GM18907 (cell line): ENCODE data around the gene CCDC136.

Experiments used
- ATAC-seq: cut with Tn5 transposase; IDR thresholded peaks from one replicate; pipeline ENCODE4 v1.9.1; 2021; ENCODE audit warnings: mild to moderate bottlenecking, moderate library complexity; ENCODE audit not compliant: unreplicated experiment

The CCDC136 gene

DNA sequence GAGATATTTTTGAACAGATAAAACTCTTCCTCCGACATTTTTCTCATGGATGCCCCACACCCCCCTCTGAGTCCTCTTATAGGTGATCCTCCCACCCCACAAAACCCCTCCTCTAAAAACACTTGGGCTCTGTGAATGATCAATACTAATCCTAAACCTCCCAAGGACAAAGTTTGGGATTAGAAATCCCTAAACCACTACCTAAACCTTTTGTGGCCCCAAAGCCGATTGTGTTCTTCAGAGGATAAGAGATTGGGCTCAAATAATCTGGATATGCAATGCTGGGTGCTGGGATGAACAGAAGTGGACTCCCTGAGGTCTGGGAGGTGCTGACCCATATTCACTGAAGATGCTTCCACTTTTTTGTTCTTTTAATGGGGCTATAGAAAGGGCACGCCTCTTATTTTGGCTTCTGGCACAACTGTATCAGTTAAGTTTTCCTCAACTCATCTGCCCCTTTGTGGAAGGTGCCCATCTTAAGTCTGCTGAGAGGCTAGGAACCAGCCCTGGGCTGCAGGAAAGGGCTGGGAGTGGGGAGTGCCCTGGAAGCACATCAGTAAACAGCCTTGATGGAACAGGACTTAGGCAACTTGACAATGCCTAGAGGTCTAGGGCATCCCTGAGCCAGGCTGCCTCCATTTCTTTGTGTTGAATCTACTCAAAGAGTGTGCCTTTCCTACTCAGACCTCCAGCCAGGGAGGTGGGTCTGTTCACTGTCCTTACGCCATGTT, 15.9 kb upstream of the CCDC136 start, which contains the start of gene OPN1SW:
TSS of gene OPN1SW (minus strand) at position 51 of the 731 bp plus-strand sequence. CDS start at position 38, 13 bp downstream.
- no peak for ATAC-seq

DNA sequence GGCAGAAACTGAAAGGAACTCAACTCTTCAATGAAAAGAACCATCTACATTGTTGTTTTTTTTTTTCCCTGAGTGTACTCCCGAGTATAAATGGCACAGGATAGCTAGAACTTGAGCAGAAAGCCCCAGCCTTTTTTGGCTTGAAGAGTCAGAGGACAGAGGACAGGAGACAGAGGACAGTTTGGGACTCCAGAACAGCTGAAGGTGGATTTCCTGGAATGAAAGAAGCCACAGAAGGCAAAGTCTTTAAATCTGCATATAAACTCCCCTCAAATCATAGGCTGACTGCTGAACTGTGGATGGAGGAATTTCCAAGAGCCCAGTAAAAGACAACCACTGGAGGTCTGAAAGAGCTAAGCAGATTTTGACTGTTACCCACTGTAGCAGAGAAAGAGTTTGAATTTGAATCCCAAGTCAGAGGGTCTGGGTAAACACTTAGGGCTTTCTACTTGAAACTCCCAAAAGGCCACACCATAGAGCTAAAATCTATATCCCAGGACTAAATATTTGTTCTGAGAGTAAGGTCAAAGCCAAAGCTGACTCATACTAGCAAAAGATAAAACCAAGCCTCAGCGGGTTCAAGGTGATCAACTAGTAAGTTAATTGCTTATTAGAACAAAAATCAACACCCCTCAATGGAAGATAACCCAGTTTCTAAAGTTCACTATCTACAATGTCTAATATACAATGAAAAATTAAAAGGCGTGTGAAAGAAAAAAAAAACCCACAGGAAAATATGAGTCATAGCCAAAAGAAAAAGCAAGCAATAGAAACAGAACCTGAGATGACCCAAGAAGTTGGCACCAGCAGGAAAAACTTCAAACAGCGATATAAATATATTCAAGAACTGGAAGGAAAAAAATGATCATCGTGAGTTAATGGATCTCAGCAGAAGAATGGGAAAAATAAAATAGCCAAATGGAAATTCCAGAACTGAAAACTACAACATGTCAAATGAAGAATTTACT, 14.3 kb upstream of the CCDC136 start:
- ATAC-seq, result no peak

DNA sequence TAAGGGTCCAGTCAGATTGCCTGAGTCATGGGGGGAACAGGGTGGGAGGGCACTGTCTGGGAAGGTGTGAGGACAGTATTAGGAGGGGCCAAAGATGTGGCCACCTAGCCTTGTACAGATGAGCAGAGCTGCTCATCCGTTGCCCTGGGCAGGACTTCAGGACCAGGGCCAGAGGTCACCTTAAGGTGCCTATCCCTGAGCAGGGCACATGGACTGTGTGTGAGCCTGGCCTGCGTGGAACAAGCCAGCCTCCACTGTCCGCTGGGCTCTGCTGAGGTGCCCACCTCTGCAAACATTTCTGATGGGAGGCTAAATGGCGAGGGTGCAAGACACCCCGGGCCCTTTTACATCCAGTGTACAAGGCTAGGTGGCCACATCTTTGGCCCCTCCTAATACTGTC, 12.8 kb upstream of the CCDC136 start:
- ATAC-seq, result no peak

- ATAC-seq, result no peak
Observed at GRCh38 chr7:128781126-128781525, 10.6 kb upstream of the CCDC136 start.

- ATAC-seq, result no peak
Observed at GRCh38 chr7:128781851-128782250, 9.9 kb upstream of the CCDC136 start.

DNA sequence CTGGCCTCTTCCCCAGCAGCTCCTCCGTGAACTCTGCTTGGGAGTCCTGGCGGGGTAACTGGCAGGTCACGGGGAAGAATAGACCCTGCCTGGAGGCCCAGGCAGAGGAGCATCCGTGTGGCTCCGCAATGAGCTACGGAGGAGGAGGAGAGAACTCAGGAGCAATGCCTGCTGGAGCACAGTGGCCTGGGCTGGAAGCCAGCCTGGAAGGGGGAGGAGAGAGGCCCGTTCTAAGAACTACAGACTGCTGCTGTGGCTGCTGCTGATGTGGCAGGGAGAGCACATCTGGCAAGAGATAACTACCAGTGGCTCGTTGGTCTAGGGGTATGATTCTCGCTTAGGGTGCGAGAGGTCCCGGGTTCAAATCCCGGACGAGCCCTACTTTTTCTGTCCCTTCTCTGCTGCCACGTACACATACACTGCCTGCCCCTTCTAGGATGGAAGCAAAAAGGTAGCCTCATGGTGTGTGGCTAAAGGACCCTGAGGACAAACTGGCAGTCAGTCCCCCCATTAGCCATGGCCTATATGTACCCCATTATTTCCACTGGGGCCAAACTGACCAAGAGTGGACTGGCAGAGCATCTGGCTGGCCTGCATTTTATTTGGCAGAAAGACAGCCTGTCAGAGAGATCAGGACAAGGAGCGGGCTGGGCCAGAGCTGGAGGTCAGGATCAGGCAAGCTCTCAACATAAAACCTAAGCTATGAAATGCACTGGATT, 8.5 kb upstream of the CCDC136 start:
- ATAC-seq, result no peak

GRCh38 chr7:128785738-128786137, 6.0 kb upstream of the CCDC136 start:
- no peak for ATAC-seq

GRCh38 chr7:128788446-128789412, 3.0 kb upstream of the CCDC136 start:
- ATAC-seq, result no peak

DNA sequence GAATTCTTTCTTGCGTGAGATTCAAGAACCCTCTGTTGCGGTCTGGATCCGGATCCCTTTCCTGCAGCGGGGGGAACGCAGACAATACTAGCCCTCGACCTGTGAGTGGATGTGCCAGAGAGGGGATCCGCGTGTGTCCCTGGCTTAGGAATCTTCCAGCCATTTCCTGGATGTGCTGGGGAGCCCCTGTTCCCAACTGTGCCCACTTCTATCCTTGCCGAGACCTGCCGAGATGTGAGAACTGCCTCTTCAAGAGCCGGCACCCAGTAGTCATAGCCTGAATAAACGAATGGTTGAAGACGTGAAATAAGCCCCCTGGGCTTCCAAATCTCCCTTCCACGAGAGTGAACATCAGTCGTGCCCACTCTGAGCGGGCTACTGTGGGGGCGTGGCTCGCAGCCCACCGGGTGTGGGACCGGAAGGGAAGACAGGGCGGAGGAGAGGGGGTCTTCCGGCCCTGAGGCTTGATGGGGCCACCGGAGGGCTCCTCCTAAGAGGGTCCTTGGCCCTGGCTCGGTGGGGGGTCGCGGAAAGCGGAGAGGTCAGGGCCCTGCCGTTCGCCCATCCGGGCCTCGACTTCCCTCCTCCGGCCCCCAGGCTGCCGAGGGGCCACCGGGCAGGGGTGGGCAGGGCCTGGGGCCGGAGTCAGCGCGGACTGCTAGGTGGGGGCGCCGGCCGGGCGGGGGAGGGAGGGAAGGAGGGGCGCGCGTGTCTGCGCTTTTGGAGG, 1.3 kb upstream of the CCDC136 start:
- peak; percentile 17 for ATAC-seq

- no peak for ATAC-seq
Observed at GRCh38 chr7:128791972-128792327, 182 bp downstream of the CCDC136 start.

- ATAC-seq, result no peak
Observed at GRCh38 chr7:128792471-128793180, 858 bp downstream of the CCDC136 start.

- no peak for ATAC-seq
Observed at GRCh38 chr7:128793181-128793547, 1.4 kb downstream of the CCDC136 start.

- no peak for ATAC-seq
Observed at GRCh38 chr7:128794020-128794419, 2.3 kb downstream of the CCDC136 start.

DNA sequence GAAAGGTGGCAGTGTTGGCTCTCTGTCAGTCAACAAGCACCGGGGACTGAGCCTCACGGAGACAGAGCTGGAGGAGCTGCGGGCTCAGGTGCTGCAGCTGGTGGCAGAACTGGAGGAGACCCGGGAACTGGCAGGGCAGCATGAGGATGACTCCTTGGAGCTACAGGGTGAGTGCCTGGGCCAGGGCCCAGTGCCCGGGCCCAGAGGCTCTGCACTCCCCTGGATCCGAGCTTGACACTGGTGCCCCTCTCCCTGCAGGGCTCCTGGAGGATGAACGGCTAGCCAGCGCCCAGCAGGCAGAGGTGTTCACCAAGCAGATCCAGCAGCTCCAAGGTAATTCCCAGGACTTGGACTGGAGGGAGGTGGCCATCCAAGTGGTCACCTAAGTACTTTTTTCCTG, 2.7 kb downstream of the CCDC136 start:
- no peak for ATAC-seq

DNA sequence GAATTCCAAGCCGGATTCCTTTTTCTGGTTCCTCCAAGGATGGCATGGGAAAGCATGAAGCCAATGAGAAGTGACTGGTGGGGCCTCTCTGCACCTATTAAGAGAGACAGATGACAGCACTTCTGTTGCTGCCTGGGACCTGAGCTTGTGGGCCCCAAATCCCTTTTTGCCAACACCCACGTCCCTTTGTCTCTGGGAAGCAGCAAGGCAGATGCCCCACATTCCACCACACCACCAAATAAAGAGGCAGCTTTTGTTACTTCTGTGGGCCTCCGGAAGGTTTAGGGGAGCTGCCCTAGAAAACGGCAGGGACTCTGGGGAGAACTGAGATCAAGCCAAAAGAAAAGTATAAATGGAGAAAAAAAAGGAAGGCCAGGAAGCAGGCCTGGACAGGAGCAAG, 3.4 kb downstream of the CCDC136 start:
- no peak for ATAC-seq

DNA sequence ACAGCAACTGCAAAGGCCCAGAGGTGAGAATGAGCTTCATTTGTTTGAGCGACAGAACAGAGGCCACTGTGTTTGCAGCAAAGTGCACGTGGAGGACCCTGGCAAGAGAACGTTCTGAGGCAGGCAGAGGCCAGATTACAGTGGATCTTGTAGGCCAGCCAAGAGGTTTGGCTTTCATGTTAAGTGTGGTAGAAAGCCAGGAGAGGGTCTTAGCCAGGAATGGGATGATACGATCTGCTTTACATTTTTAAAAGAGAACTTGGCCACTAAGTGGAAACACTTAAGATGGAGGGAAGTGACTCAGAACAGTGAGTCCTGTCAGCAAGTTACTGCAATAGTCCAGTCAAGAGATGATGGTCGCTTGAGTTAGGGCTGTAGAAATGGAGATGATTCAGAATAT, 4.6 kb downstream of the CCDC136 start:
- no peak for ATAC-seq

GRCh38 chr7:128799451-128799850, 7.7 kb downstream of the CCDC136 start:
- no peak for ATAC-seq

- ATAC-seq, result no peak
Observed at GRCh38 chr7:128800567-128800966, 8.8 kb downstream of the CCDC136 start.

DNA sequence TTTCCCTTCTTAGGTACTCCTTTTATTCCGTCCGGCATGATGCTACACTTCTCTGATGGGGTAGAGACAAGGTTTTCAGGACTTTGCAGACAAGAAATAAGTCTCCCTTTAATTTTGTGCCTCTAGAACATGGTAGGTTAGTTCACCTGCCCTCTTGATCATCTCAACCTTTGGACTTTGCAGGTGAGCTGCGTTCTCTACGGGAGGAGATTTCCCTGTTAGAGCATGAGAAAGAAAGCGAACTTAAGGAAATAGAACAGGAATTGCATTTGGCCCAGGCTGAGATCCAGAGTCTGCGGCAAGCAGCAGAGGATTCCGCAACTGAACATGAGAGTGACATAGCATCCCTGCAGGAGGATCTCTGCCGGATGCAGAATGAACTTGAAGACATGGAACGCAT, 9.2 kb downstream of the CCDC136 start:
- no peak for ATAC-seq
